PC-9 (cell line): Measurements from ENCODE around the gene PTPN9.

Experiments
- CTCF ChIP-seq: fragments of 200-600 bp; sonication (generic); conservative IDR thresholded peaks from 2 replicates; pipeline ENCODE4 v1.6.1; 2017; ENCODE audit warnings: mixed run types, antibody characterized with exemption, mild to moderate bottlenecking, moderate library complexity
- EZH2 ChIP-seq: fragments of 200-600 bp; sonication (generic); IDR thresholded peaks from 2 replicates; pipeline ENCODE4 v1.8.0; 2017; ENCODE audit warnings: antibody characterized with exemption, low read depth

GRCh38 chr15:75551091-75551490 is 28.0 kb downstream of the PTPN9 start:
- TF ChIP-seq CTCF (no peak), EZH2 (no peak)
